ENCODE results near the gene TMEM168. TPM values are rescaled to one million over a fixed set of nuclear protein-coding genes. Genes with fewer than 3 reads are reported as not detected.

TMEM168 gene
- total RNA-seq, 2 donors from 2014 or later, result 20.5 to 27.0 TPM

DNA sequence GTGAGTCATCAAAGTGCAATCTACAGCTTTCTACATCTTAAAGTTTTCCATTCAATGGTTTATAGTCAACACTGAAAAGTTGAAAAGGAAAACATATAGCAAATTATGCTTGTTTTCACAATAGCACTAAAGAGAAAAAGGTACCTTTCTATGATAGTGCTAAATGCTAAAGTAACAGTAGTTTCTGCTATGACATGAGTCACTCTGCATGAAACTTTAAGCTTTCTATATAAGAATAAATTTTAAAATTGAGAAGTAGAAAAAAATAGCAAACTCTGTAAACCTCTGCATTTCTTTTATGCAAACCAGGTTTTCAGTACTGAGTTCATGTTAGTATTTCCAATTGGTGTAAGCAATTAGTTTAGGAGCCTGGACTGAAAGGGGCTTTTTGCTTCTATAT lies 31.2 kb upstream of the TMEM168 start:
- Histone ChIP-seq H3K27ac (no peak overlapping the region), H3K4me3 (no peak overlapping the region), H3K9me3 (no peaks in the 10 kb centered on the region), H3K36me3 (no peaks in the 10 kb centered on the region), H3K27me3 (replicated peaks; ENCODE audit: insufficient read depth) (no peaks in the 10 kb centered on the region), H3K4me1 (replicated peaks) (no peaks in the 10 kb centered on the region)
- TF ChIP-seq, protein P1, sequence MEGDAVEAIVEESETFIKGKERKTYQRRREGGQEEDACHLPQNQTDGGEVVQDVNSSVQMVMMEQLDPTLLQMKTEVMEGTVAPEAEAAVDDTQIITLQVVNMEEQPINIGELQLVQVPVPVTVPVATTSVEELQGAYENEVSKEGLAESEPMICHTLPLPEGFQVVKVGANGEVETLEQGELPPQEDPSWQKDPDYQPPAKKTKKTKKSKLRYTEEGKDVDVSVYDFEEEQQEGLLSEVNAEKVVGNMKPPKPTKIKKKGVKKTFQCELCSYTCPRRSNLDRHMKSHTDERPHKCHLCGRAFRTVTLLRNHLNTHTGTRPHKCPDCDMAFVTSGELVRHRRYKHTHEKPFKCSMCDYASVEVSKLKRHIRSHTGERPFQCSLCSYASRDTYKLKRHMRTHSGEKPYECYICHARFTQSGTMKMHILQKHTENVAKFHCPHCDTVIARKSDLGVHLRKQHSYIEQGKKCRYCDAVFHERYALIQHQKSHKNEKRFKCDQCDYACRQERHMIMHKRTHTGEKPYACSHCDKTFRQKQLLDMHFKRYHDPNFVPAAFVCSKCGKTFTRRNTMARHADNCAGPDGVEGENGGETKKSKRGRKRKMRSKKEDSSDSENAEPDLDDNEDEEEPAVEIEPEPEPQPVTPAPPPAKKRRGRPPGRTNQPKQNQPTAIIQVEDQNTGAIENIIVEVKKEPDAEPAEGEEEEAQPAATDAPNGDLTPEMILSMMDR (IDR thresholded peaks at IDR 0.05), result no peak
- TF ChIP-seq POLR2A (IDR thresholded peaks at IDR 0.05) (no peak), POLR2AphosphoS5 (IDR thresholded peaks at IDR 0.05) (no peak)
- intact Hi-C loops (cut with DNase I), result no loop called here
- no peak for DNase-seq (ENCODE audit: low spot score)

DNA sequence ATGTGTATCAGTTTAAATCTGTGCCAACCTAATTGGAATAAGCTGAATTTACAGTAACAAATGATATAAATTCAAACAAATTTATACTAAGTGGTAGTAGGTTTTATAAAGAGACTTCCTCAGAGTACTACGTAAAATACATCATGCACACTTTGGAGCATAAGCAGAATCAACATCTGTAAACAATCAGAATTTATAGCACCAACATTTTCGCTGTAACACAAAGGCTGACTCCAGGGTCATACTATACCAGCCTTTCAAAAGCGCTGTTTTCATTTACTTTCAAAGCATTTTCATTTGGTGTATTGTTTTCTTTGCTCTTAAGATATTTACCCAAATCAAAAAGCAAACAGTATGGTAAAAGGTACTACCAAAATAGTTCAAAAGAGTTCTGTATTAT lies 29.3 kb upstream of the TMEM168 start:
- intact Hi-C loops (cut with DNase I), result no loop called here
- Histone ChIP-seq H3K9me3 (no peaks in the 10 kb centered on the region), H3K4me1 (replicated peaks) (no peaks in the 10 kb centered on the region), H3K27me3 (replicated peaks; ENCODE audit: insufficient read depth) (no peaks in the 10 kb centered on the region), H3K27ac (no peak overlapping the region), H3K36me3 (no peaks in the 10 kb centered on the region), H3K4me3 (no peak overlapping the region)
- WGBS, result 68% methylated on average over 3 of the region's 3 CpGs
- DNase-seq (ENCODE audit: low spot score), result no peak
- TF ChIP-seq, protein P1 (IDR thresholded peaks at IDR 0.05), result no peak
- TF ChIP-seq POLR2AphosphoS5 (IDR thresholded peaks at IDR 0.05), result no peak
- TF ChIP-seq POLR2A (IDR thresholded peaks at IDR 0.05), result no peak

DNA sequence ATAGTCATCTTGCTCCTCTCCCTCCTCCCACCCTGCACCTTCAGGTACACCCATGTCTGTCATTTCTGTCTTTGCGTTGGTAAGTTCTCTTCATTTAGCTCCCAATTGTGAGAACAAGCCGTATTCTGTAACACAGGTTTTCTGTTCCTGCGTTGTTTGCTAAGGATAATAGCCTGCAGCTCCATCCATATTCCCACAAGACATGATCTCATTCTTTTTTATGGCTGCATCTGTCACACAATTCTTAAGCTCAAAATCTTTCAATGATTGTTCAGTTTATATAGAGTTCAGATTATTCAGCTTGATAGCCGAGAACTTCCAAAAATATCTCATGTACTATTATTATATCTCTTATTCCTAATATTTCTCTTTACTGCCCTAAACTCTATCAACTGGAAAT lies 16.0 kb upstream of the TMEM168 start:
- Histone ChIP-seq H3K4me3 (no peak overlapping the region), H3K36me3 (no peaks in the 10 kb centered on the region), H3K27ac (no peak overlapping the region), H3K27me3 (replicated peaks; ENCODE audit: insufficient read depth) (no peaks in the 10 kb centered on the region), H3K4me1 (replicated peaks) (no peaks in the 10 kb centered on the region), H3K9me3 (no peaks in the 10 kb centered on the region)
- TF ChIP-seq POLR2AphosphoS5 (IDR thresholded peaks at IDR 0.05), result no peak
- TF ChIP-seq, protein P1 (IDR thresholded peaks at IDR 0.05), result no peak
- 32% methylated on average over 4 of the region's 4 CpGs for WGBS
- DNase-seq (ENCODE audit: low spot score), result no peak
- intact Hi-C loops (cut with DNase I), result no loop called here

DNA sequence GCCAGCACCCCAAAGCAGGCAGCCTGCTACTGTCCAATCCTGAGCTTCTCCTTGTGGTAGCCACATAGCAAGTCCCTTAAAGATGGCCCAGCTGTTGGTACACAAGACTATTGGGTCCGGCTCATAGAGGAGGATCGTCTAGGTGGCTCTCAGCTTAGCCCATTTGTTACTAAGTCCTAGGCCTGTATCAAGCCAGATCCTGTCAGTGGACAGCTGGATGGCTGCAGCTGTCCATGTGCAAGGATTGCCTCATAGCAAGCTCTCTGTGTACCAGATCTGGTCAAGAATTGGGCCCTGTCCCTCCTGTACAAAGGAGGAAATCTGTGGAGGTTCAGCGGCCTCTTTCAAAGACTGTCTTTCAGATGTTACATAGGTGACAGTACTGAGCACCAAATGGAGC lies 12.2 kb upstream of the TMEM168 start:
- no peaks in the 10 kb centered on the region for H3K9me3 ChIP-seq
- H3K4me3 ChIP-seq, result no peak overlapping the region
- H3K36me3 ChIP-seq, result no peaks in the 10 kb centered on the region
- DNase-seq (ENCODE audit: low spot score), result no peak
- 95% methylated on average over 3 of the region's 3 CpGs for WGBS
- TF ChIP-seq POLR2A (IDR thresholded peaks at IDR 0.05) (no peak), POLR2AphosphoS5 (IDR thresholded peaks at IDR 0.05) (no peak)
- TF ChIP-seq, protein P1 (IDR thresholded peaks at IDR 0.05), result no peak
- intact Hi-C loops (cut with DNase I), result no loop called here
- no peak overlapping the region for H3K27ac ChIP-seq
- H3K4me1 ChIP-seq (replicated peaks), result no peaks in the 10 kb centered on the region
- H3K27me3 ChIP-seq (replicated peaks; ENCODE audit: insufficient read depth), result no peaks in the 10 kb centered on the region

DNA sequence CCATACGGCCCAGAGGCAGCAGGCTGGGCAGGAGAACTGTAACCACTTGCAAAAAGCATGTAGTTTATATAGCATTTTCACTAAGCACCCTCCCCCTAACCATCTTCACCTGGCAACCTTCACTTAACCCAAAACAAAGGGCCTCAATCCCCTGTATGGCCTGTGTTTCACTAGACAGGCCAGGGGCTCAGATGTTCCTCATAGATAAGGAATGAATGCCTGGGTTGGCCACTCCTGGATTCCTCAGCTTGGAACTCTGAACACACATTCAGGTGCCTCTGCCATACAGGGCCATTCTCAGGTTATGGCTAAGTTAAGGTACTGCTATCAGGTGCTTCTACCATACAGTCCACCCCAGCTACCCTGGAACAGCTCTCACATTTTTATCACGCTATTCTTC lies 10.3 kb upstream of the TMEM168 start:
- DNase-seq (ENCODE audit: low spot score), result no peak
- H3K27ac ChIP-seq, result no peak overlapping the region
- WGBS, result 87% methylated on average over 2 of the region's 2 CpGs
- intact Hi-C loops (cut with DNase I), result no loop called here
- no peaks in the 10 kb centered on the region for H3K36me3 ChIP-seq
- H3K4me1 ChIP-seq (replicated peaks), result no peaks in the 10 kb centered on the region
- no peak for TF ChIP-seq POLR2AphosphoS5 (IDR thresholded peaks at IDR 0.05)
- TF ChIP-seq, protein P1 (IDR thresholded peaks at IDR 0.05), result no peak
- no peaks in the 10 kb centered on the region for H3K27me3 ChIP-seq (replicated peaks; ENCODE audit: insufficient read depth)
- no peak overlapping the region for H3K4me3 ChIP-seq
- H3K9me3 ChIP-seq, result no peaks in the 10 kb centered on the region
